Cardiac fibroblast (primary cell): ENCODE results near the gene AGFG1.
A peak's percentile ranks its signal among the peaks of the same experiment; 100 is the strongest.

Source experiments
- DNase-seq, 2 donors: peaks; one replicate each; pipeline versions ENCODE4 v3.0.0 to v3.0.0-alpha.2; 2010; ENCODE audit warnings: low read depth in 2 of 2
- H3K4me3 ChIP-seq, 2 donors: replicated peaks in 1 of 2; 1 replicate in 1 of 2; 2 replicates in 1 of 2; pipeline ENCODE4 v1.5.1; 2011; ENCODE audit warnings: low read depth in 2 of 2, low read length in 2 of 2, mild to moderate bottlenecking in 2 of 2, moderate library complexity in 1 of 2
- TF ChIP-seq, protein P1 (sequence below): IDR thresholded peaks from one replicate; pipeline ENCODE4 v1.5.1; 2011; ENCODE audit warnings: low read depth, mild to moderate bottlenecking, low read length, inconsistent platforms

The AGFG1 gene

GRCh38 chr2:227576110-227576509 is 104.2 kb downstream of the AGFG1 start:
- DNase-seq: peak in 1 of 2 donors; percentile 26
- TF ChIP-seq, protein P1, sequence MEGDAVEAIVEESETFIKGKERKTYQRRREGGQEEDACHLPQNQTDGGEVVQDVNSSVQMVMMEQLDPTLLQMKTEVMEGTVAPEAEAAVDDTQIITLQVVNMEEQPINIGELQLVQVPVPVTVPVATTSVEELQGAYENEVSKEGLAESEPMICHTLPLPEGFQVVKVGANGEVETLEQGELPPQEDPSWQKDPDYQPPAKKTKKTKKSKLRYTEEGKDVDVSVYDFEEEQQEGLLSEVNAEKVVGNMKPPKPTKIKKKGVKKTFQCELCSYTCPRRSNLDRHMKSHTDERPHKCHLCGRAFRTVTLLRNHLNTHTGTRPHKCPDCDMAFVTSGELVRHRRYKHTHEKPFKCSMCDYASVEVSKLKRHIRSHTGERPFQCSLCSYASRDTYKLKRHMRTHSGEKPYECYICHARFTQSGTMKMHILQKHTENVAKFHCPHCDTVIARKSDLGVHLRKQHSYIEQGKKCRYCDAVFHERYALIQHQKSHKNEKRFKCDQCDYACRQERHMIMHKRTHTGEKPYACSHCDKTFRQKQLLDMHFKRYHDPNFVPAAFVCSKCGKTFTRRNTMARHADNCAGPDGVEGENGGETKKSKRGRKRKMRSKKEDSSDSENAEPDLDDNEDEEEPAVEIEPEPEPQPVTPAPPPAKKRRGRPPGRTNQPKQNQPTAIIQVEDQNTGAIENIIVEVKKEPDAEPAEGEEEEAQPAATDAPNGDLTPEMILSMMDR: no peak
- no peak overlapping the region for H3K4me3 ChIP-seq

DNA sequence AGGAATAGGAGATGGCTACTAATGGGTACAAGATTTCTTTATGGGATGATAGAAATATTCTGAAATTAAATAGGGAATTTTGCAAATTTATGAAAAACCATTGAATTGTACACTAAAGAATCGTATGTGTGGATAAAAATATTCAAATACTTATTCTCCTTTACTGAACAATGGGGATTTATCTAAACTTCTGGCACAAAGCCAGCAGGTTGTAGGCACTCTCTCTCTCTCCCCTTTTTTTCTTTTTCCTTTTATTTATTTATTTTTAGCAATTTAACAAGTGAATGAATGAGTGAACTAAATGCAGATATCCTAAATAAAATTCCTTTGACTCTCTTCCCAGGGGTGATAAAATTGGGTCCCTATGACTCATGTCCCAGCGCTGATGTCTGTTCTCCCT is 104.9 kb downstream of the AGFG1 start:
- DNase-seq: no peak
- H3K4me3 ChIP-seq: no peak overlapping the region
- TF ChIP-seq, protein P1: no peak

GRCh38 chr2:227577555-227577954 is 105.6 kb downstream of the AGFG1 start:
- TF ChIP-seq, protein P1: no peak
- DNase-seq: no peak
- H3K4me3 ChIP-seq: no peak overlapping the region

GRCh38 chr2:227578642-227579041 is 106.7 kb downstream of the AGFG1 start:
- DNase-seq: no peak
- TF ChIP-seq, protein P1: no peak

DNA sequence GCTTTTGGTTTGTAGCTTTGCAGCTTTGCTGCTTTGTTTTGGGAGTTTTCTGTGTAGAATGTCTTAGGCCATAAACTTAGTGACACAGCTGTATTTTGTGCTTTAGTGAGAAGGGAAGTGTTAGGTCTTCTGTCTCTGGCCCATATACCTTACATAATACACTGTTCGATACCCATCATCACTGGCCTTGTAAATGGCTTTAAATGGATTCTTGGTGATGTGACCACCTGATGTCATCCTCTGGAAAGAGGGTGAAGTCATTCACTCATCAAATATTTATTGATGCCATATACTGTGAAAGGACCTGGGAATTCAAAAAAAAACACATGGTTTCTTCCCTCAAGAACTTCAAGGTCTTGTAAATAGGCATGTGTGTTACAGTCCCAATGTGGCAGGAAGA is 107.8 kb downstream of the AGFG1 start:
- no peak overlapping the region for H3K4me3 ChIP-seq
- DNase-seq: no peak
- TF ChIP-seq, protein P1: no peak

More at GRCh38 chr2:227578642-227579041, 106.7 kb downstream of the AGFG1 start:
- no peak overlapping the region for H3K4me3 ChIP-seq

GRCh38 chr2:227582369-227582768 is 110.4 kb downstream of the AGFG1 start:
- TF ChIP-seq, protein P1: no peak
- no peak for DNase-seq
- H3K4me3 ChIP-seq: no peak overlapping the region

DNA sequence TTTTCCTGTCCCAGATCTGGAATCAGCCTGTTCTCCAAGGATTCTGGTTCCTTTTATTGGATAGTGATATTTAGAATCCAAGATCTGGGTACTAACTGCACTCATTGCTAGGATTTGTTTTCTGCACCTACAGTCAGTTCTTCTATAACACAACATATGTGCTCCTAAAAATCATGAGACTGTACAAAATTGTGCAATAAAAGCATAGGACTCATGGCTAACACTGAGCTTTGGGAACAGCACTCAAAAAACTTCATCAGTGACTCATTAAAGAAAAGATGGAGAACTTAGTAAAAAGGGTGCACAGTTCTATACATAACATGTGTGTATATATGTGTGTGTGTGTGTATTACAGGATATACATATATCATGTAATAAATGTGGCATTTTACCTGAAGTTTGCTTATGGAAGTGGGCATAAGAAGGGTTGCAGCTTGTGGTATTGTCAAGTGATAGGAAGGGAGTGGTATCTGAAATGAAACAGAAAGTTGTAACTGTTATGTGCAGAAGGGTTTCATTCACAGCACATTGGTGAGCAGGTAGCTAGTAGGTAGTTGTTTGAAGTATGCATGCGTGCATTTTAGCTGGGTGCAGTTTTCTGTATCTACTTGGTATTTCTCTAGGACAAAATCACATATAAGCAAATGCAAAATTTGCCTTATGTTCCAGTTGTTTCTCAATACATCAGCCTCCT is 120.9 kb downstream of the AGFG1 start:
- H3K4me3 ChIP-seq: no peak overlapping the region
- DNase-seq: peak in 1 of 2 donors; percentile 28
- TF ChIP-seq, protein P1: no peak
